ENCODE data around the gene GCSAM. TPM values are rescaled to one million over a fixed set of nuclear protein-coding genes. Genes with fewer than 3 reads are reported as not detected.

Gene GCSAM
- total and polyA plus RNA-seq, 2 experiments from 2014 or later, result 0.86 TPM; not detected in 1

GRCh38 chr3:112131111-112131510 lies 1.9 kb downstream of the GCSAM start (continued):
- no peak for TF ChIP-seq EZH2phosphoT487 (IDR thresholded peaks at IDR 0.05; ENCODE audit: unreplicated experiment)
- no peak for TF ChIP-seq NANOG (IDR thresholded peaks at IDR 0.05; ENCODE audit: borderline replicate concordance)
- TF ChIP-seq POLR2AphosphoS5 (IDR thresholded peaks at IDR 0.05; ENCODE audit: low read depth), result no peak
- TF ChIP-seq CREB1 (CRISPR knock-in tag; IDR thresholded peaks at IDR 0.05; ENCODE audit: low read depth), result no peak
- no peak for TF ChIP-seq REST (IDR thresholded peaks at IDR 0.05; ENCODE audit: unreplicated experiment)
- no peak for TF ChIP-seq ZNF331 (CRISPR knock-in tag; IDR thresholded peaks at IDR 0.05; ENCODE audit: low read depth)

- Mint-ChIP-seq H3K4me1 (peaks cover 45% of the 10 kb centered on the region), H3K36me3 (ENCODE audit: low read depth) (no peaks in the 10 kb centered on the region), H3K27me3 (ENCODE audit: insufficient read depth, low read depth, poor library complexity) (no peaks in the 10 kb centered on the region), H3K4me3 (no peak overlapping the region), H3K9me3 (no peaks in the 10 kb centered on the region), H3K27ac (no peak overlapping the region)
- H3K4me2 ChIP-seq, result no peak overlapping the region
- TF ChIP-seq JUNB (IDR thresholded peaks at IDR 0.05; ENCODE audit: unreplicated experiment) (no peak), REST (IDR thresholded peaks at IDR 0.05; ENCODE audit: unreplicated experiment) (no peak), EZH2 (IDR thresholded peaks at IDR 0.05; ENCODE audit: low read depth, unreplicated experiment) (no peak), EZH2phosphoT487 (IDR thresholded peaks at IDR 0.05; ENCODE audit: unreplicated experiment) (no peak), STAT1 (IDR thresholded peaks at IDR 0.05; ENCODE audit: unreplicated experiment) (no peak), CTCF (conservative IDR thresholded peaks at IDR 0.05; ENCODE audit: low read depth in 2 of 2) (no peak), ETS1 (IDR thresholded peaks at IDR 0.05) (no peak), NANOG (IDR thresholded peaks at IDR 0.05; ENCODE audit: borderline replicate concordance) (no peak), ZNF114 (CRISPR knock-in tag; IDR thresholded peaks at IDR 0.05) (no peak)
- no peaks in the 10 kb centered on the region for H3K9me2 ChIP-seq (ENCODE audit: insufficient read depth)
- no peaks in the 10 kb centered on the region for H3F3A ChIP-seq (replicated peaks; ENCODE audit: low read depth)
- H3K79me2 ChIP-seq (replicated peaks; ENCODE audit: insufficient read depth), result no peaks in the 10 kb centered on the region
- ATAC-seq, result no peak
- H3K4me3 ChIP-seq, result no peak overlapping the region
- no peak overlapping the region for H2AFZ ChIP-seq
- no peaks in the 10 kb centered on the region for H4K20me1 ChIP-seq (replicated peaks; ENCODE audit: insufficient read depth)
- H3K4me1 ChIP-seq (ENCODE audit: insufficient read depth), result peaks cover 29% of the 10 kb centered on the region
- H3K36me3 ChIP-seq (ENCODE audit: insufficient read depth), result no peaks in the 10 kb centered on the region
- no peaks in the 10 kb centered on the region for H3K27me3 ChIP-seq (ENCODE audit: insufficient read depth)
- no peak for DNase-seq (ENCODE audit: low spot score)
- no peak overlapping the region for H3K27ac ChIP-seq (ENCODE audit: low read depth)
These were observed 2.4 kb downstream of the GCSAM start for GRCh38 chr3:112130638-112130993.

All from GM23338 (cell line).